Neural crest cell (in vitro differentiated cells): ENCODE results near the gene FOXF1. TPM values are rescaled to one million over a fixed set of nuclear protein-coding genes. Genes with fewer than 3 reads are reported as not detected.

Source experiments
- DNase-seq: peaks from one replicate; pipeline ENCODE4 v3.0.0; 2021; ENCODE audit warnings: low read depth, mixed read lengths, low spot score
- H3K27ac Mint-ChIP-seq: one replicate; pipeline ENCODE4 v1.8.0; 2021; ENCODE audit warnings: mild to moderate bottlenecking, mixed read lengths; ENCODE audit not compliant: unreplicated experiment
- H3K27me3 Mint-ChIP-seq: 2 replicates; pipeline ENCODE4 v1.8.0; 2021; ENCODE audit warnings: low read depth, mild to moderate bottlenecking, mixed read lengths
- H3K36me3 Mint-ChIP-seq: 2 replicates; pipeline ENCODE4 v1.8.0; 2021; ENCODE audit warnings: low read depth, mild to moderate bottlenecking, mixed read lengths
- H3K4me1 Mint-ChIP-seq: 2 replicates; pipeline ENCODE4 v1.8.0; 2021; ENCODE audit warnings: mixed read lengths
- H3K4me3 Mint-ChIP-seq: one replicate; pipeline ENCODE4 v1.8.0; 2021; ENCODE audit warnings: mild to moderate bottlenecking, mixed read lengths
- H3K9me3 Mint-ChIP-seq: 2 replicates; pipeline ENCODE4 v1.8.0; 2021; ENCODE audit warnings: mixed read lengths
- CTCF ChIP-seq: fragments of 200-600 bp; sonication (generic); conservative IDR thresholded peaks from 2 replicates; pipeline ENCODE4 v1.5.0; 2021; ENCODE audit warnings: antibody characterized with exemption, mild to moderate bottlenecking
- total RNA-seq: library from RNA; stranded (reverse); gene quantifications from 2 replicates; pipeline ENCODE4 v1.2.1, GENCODE V29; 2021

FOXF1 gene
- total RNA-seq, 1 donor from 2014 or later: not detected

GRCh38 chr16:86531641-86532525 is 21.6 kb downstream of the FOXF1 start:
- Mint-ChIP-seq H3K27ac (no peak overlapping the region), H3K36me3 (no peaks in the 10 kb centered on the region), H3K4me3 (no peak overlapping the region), H3K4me1 (peaks cover 9% of the 10 kb centered on the region), H3K9me3 (no peaks in the 10 kb centered on the region), H3K27me3 (peaks cover 3% of the 10 kb centered on the region)
- no peak for TF ChIP-seq CTCF
- no peak for DNase-seq

DNA sequence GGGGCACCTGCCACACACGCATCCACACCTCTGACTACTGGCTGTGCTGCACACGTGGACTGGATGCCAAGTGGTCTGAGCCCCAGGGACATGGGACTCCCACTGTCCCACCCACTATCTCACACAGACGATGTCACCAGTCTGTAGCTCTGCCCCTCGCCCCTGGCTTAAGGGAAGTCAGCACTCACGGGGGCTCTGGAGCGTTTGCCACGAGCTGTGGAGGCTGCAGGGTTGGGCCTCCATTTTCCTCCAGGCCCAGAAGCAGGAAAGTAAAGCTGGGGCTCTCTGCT is 22.1 kb downstream of the FOXF1 start:
- peaks cover 3% of the 10 kb centered on the region for H3K27me3 Mint-ChIP-seq
- H3K9me3 Mint-ChIP-seq: no peaks in the 10 kb centered on the region
- no peak overlapping the region for H3K27ac Mint-ChIP-seq
- TF ChIP-seq CTCF: no peak
- no peaks in the 10 kb centered on the region for H3K36me3 Mint-ChIP-seq
- no peak for DNase-seq
- H3K4me3 Mint-ChIP-seq: no peak overlapping the region
- peaks cover 9% of the 10 kb centered on the region for H3K4me1 Mint-ChIP-seq

DNA sequence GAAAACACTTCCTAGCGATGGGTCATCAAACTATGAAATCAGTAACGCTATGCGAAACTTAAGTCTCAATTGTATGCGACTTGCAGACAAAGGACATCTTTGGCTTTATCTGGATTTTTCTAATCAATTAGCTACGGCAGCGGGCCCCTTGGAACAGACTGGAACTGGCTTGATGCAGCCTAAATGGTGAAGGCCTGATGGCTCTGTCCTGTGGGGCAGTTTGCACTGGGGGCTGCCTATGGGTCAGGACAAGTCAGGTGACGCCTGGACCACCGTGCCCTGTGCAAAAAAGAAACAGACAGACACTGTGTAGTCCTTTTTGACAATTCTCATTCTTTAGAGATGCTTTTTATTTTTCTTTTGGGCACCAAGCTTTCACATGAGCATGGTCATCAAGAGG is 22.7 kb downstream of the FOXF1 start:
- H3K27me3 Mint-ChIP-seq: peaks cover 3% of the 10 kb centered on the region
- peaks cover 9% of the 10 kb centered on the region for H3K4me1 Mint-ChIP-seq
- no peaks in the 10 kb centered on the region for H3K9me3 Mint-ChIP-seq
- no peak overlapping the region for H3K27ac Mint-ChIP-seq
- no peak for TF ChIP-seq CTCF
- no peak for DNase-seq
- H3K4me3 Mint-ChIP-seq: no peak overlapping the region
- H3K36me3 Mint-ChIP-seq: no peaks in the 10 kb centered on the region

- no peak overlapping the region for H3K27ac Mint-ChIP-seq
- H3K4me1 Mint-ChIP-seq: peaks cover 9% of the 10 kb centered on the region
- H3K9me3 Mint-ChIP-seq: no peaks in the 10 kb centered on the region
- DNase-seq: no peak
- H3K36me3 Mint-ChIP-seq: no peaks in the 10 kb centered on the region
- no peak overlapping the region for H3K4me3 Mint-ChIP-seq
- no peak for TF ChIP-seq CTCF
- no peaks in the 10 kb centered on the region for H3K27me3 Mint-ChIP-seq
Measured at GRCh38 chr16:86533767-86534351, 23.5 kb downstream of the FOXF1 start.

- TF ChIP-seq CTCF: no peak
- Mint-ChIP-seq H3K9me3 (no peaks in the 10 kb centered on the region), H3K4me3 (no peak overlapping the region), H3K27me3 (no peaks in the 10 kb centered on the region), H3K27ac (no peak overlapping the region), H3K4me1 (peaks cover 9% of the 10 kb centered on the region), H3K36me3 (no peaks in the 10 kb centered on the region)
- no peak for DNase-seq
Measured at GRCh38 chr16:86534779-86535615, 24.7 kb downstream of the FOXF1 start.
